CD4-positive, alpha-beta T cell treated with Interleukin-15 for 1 hour (primary cell): ENCODE measurements around the gene IGSF9B.

Experiments
- DNase-seq: peaks from one replicate; pipeline ENCODE4 v3.0.0-alpha.2; 2020

Gene IGSF9B

DNA sequence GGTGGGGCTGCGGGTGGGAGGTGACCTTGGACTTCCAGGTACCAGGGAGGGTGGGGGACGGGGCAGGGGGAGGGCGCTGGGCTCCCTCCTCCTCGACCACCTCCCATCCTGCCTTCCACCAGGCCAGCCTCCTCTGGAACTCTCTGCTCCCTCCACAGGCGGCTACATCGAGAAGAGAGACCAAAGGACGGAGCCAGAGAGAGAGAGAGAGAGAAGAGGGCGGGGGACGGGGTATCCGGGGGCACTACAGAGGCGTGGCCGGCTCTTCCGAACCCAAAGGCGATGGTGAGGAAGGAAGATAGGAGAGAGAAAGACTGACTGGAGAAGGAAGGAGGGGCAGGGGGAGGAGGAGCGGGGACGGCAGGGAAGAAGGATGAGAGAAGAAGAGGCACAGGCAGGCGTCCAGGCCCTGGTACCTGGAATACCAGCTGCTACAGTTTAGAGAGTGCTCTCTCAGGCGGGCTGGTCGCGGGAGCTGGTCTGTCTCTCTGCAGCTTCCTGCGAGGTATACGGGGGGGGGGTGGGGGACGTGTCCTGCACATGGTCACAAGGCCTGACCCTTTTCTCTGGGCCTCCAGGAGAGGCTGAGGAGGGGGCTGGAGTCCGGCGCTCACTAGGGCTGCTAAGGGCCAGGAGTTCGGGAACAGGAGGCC is 38.0 kb downstream of the IGSF9B start:
- no peak for DNase-seq

DNA sequence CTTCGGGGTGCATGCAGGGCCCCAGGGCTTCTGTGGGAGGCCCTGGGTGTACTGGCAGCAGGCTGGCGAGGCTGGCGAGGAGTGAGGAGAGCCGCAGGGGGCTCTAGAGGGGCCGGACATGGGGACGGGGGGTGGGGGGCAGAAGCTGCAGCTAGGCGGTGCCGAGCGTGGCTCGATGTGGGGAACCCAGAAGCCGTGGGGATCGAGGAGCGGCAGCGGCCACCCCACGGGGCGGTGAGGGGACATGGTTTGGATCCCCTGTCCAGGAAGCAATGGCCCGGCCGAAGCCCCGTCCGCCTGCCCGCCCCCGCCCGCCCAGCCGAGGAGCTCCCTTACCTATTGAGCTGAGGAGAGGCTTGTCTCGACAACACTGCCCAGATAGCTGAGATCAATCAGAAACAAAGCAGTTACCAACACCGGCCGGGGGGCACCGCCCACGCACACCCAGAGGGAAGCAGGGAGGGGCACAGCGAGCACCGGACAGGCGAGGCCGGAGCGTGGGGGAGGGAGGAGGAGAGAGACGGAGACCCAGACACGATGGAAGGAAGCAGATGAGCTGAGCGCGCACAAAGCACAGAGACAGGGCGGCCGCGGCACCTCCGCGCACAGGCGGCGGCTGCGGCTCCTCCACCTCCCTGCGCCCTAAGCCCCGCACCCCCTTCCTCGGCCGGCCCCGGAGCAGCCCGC is 38.7 kb downstream of the IGSF9B start:
- DNase-seq = no peak

DNA sequence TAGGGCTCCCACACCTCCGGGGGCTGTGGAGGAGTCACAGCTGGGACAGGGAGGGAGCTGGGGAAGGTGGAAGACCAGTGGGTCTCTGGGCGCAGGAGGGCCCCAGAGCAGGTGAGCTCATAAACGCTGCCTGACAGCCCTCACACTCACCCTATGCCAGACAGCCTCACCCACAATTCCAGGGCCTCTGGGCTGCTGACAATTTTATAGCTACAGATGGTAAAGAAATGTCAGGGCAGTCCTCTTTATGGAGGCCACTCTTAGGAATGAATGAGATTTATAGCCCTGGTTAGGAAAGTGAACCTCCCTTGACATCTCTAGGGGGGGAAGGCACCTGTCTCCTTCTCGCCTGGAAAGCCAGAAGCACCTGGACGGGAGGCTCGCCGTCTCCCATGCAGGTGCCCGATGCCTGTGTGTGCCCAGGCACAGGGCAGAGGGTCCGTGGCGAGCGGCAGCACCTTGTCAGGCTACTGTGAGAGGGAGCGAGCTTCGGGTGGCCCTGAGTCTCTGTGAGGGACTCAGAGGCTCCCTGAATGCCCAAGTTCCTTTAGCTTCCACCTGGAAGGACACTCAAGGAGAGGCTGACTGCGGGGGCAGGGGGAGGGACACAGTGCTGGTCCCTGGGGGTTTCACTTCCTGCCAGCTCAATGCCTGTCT is 39.9 kb downstream of the IGSF9B start:
- no peak for DNase-seq

DNA sequence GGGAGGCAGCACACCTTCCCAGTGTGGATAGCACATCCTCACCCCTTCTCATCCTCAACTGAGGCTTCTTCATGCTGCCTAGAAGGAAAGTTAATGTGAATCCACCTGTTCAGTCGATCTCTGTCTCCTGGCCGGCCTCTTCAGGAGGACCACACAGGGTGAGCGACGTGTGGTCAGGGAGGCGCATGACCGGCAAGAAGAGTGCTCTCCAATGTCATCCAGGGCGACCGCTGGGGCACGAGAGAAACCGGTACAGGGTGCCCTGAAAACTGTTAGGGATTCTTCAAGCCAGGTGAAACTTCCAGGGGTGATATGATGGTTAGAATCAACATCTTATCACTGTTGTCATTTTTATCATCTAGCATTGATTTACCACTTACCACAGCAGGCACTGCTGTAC is 43.0 kb downstream of the IGSF9B start:
- DNase-seq = no peak

DNA sequence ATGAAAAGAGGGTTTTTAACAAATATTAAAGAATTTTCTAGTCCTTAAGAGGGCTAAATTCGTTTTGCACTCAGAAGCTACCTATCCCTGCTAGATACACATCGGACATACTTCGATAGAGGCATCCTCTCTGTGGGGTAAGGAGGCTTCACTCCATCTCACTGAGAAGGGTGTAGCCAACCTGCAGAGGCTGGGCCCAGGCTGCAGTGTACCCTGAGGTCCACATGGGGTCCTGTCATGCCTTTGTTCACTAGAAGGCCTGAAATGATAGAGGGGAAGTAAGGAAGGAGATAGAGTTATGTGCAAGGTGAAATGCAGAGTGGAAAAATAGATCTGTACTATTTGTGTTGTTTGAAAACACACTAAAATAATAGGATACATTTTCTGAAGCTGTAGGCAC is 45.6 kb downstream of the IGSF9B start:
- DNase-seq = no peak

DNA sequence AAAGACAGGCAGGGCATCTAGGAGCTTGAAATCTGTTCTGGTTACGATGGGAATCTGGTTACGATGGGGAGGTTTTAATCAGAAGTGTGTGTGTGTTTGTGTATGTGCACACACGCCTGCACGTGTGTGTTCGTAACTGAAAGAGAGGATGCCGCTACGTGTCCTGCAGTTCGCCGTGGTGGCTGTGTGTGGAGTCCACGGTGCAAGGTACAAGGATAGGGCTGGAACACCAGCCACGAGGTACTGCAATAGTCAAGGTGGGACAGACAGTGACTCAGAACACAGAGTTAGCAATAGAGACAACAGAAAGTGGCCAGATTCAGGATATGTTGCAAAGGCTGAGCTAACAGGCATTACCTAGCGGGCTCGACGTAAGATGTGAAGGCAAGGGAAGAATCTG is 46.7 kb downstream of the IGSF9B start:
- no peak for DNase-seq

DNA sequence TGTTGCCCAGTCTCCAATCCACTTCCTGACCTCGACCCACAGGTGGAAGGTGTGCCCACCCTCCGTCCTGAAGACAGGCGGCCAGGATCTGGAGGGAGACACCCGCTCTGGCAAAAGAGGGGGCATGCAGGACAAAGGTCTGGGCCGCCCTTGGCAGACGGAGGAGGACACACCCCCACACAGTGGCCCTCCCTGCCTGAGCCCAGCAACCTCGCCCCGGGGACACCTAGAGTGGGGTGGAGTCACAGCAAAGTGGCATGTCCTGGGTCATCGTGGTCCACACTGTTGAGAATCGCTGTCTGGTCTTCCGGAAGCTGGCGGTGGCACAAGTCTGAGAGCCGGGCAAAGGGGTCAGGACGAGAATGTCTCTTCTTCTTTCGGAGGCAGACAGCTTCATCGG is 47.9 kb downstream of the IGSF9B start:
- DNase-seq = no peak

DNA sequence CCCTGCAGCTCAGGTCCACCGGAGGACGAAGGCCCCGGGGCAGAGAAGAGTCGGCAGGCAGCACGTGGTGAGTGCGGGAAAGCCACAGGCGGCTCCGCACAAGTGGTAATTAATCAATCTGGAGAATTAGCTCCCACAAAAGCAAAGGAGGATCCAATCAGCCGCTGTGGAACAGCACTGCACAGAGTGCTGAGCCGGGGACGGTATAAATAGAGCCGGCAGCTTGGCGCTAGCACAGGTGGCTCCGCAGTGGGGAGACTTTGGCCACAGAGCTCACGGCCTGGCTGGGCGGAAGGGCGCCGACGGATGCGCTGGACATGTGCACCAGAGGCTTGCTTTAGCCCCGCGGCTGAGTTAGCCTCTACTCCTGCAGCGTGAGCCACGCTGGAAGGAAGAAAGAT is 48.9 kb downstream of the IGSF9B start:
- no peak for DNase-seq

DNA sequence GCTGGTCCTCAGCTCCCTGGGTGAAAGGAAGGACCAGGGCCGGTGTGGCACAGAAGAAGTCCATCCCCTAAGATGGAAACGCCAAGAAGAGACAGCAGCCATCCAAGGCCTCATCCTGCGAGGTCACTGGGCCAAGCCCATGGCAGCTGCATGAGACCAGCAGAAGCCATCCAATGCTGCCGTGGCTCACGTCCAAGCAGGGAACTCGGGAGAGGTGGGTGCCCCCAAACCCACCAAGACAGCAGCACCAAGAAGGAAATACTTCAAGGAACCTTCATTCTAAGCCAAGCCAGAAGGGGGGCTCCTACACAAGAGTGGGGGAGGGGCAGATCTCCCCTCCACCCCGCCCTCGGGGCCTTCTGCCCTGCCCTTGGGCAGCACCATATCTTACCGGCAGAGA is 49.6 kb downstream of the IGSF9B start:
- no peak for DNase-seq

DNA sequence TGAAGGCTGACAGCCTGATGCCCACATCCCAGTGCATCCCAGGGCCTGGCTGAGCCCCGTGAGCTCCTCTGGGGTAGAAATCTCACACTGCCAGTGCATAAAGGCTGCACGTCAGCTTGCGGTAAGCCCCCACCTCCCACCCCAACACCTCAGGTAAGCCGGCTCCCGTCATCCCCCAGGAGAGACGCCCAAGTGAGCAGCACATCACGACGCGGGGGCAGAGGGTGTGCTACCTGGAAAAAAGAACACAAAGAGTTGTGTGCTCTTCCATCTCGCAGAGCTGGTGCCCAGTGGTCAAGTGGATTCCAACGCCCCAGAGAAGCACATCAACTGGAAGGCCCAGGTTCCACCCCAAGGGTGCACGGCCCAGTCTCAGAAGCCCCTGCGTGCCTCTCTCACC is 50.0 kb downstream of the IGSF9B start:
- no peak for DNase-seq

DNA sequence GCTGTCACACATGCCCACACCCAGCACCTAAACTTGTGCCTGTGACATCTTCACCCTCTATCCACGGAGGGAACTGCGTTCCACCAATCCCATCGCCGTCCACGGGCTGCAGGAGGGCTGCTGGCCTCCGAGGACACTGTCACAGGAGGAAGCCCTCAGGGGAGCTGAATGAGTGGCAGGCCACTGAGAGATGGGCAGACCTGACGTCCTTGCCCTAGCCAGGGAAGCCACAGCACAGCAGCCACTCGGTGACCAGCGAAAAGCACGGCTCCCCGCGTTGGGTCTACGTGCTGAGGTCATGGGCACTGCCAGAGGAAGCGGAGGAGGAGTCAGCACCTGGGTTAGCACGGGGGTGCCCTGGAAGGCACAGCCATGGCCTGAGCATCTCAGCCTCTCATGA is 50.5 kb downstream of the IGSF9B start:
- DNase-seq = no peak

DNA sequence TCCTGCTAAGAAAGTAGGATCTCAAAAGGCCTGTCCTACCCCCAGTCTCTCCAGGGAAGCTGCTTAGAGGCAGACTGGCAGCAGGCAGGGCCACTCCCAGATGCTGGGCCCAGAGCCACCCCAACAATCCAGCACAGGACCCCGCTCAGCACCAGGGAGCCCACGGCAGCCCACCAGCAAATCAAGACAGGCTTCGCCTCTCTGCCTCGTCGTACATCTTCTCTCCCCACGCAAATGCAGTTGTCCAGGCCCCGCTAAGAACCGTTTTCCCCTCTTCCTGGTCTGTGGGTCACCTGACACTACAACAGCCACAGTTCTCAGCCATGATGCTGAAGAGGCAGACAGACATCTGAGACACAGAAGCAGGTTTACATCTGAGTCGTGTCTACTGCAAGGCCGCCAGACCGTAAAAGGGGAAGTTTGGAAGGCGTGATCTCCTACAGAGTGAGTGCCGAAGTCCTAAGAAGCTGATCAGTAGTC is 51.1 kb downstream of the IGSF9B start:
- DNase-seq = no peak

DNA sequence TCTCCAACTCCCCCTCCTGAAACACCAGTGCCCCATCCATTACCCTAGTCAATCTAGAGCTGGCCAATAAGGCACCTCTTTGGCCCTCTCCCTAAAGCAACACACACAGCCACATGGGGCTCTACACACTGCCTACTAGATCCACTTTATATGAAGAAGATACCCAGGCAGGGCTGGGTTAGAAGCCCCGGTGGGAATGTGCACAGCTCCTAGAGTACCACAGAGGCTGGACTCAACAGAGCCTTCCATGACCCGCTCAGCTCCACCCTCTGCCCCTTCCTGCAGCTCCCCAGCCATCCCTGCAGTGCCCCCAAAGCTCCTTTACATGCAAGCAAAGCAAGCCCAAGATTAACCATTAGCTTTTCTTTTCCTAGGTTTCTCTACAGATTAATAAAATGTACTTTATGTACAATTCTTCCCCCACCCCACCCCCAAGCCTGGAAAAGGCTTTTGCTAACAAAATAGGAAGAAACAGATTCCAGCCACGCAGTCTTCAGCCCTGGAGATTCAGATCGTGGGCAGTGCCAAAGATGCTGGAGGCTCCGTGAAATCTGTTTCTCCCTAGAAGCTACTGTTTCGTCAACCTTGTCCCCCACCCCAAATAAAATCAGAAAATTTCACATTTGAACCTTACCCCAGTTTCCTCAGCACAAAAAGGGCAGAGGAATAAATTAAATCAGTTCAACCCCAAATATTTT is 51.8 kb downstream of the IGSF9B start:
- no peak for DNase-seq

DNA sequence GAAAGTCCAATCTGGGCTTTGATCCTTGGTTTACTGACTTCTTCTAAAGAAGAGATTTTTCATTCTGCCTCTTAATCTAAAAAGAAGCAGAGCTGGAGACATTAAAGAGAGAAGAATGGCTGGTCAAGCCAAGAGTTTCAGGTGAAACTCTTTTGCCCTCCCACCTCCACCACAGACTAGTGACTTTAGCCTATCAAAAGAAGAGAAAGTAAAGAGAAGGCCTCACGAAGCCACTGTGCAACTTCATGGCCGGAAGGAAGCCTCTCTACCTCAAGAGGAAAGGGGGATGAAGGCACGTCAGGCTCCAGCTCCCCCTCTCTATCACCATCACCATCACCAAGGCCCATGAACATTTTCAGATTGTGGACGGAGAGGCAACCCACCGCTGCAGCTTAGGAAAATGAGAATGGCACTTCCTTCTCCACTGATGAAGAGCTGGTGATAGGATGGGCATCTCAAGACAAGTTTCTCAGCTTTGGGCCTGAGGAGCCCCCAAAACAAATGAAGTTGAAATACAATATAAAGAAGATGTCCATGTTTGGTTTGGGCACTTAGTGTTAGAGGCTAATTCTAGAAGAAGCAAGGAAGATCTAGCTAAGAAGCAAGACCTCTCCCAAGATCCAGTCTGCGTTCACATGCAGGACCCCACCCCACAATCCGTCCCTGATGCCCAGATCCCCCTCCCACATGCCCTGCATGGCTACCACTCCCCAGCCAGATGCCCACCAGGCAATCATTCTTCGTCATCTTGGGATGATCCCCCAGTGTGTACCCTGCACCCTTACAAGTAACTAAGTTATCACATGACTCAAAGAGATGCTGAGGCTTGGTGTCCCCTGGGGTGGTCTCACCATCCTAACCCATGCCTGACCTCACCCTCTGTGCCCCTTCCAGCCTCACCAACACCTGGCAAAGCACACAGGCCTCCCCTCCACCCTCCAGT is 52.6 kb downstream of the IGSF9B start:
- no peak for DNase-seq

DNA sequence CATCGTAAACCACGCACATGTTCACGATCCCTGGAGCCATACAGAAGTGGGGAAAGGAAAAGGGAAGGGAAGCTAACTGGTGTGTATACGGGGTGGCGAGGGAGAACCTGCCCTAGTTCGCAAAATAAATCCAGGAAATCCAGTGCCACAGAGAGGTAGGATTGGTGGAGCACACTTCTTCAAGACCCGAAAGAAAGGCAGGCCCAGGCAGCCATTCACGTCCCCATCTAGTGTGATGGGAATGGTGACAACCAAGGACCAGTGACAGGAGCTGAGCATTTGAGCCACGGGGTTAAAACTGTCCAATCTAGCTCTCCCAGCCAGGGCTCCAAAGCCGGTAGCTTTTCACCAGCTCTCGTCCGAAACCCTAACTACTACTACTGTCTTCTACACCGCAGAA is 53.7 kb downstream of the IGSF9B start:
- no peak for DNase-seq

DNA sequence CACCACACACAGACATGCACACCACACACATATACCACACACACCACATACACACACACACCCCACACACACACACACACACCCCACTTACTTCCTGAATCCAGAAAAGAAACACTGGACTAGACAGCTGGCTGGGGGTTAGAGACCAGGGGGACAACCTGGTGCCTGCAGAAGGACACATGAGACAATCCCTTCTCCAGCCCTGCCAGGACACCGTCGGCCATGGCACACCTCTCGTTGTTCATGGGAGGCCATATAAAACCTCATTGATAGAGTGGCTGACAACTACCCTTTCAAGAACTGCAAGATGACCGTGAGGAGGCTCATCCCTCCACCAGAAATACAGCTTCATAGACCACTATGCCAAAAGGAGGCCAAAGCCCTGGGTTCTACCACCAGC is 54.3 kb downstream of the IGSF9B start:
- DNase-seq = no peak

DNA sequence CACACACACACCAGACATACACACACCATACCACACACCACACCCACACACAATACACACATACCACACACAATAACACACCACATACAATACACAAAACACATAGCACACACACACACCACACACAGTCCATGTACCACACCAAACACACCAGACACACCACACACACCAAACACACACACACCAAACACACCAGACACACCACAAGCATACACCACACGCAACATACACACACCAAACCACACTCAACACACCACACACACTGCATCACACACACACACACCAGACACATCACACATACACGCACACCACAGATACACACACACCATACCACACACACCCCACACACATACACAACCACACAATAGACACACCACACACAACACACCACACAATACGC is 54.8 kb downstream of the IGSF9B start:
- DNase-seq = no peak

DNA sequence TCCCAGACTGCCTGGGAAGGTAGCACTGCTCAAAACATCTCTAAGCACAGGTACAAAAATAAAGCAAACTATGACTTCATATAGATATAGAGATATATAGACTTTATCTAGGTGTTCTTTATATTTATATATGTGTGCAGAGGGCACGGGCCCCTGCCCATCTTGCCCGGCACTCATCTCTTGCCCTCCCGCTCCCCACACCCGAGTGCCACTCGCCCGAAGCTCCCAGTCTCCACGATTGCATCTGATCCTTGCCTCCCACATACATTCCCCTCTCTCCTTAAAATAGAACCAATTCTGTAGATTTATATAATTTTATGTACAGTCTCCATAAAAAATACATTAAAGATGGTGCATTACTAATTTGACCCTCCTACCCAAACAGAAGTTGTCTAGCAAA is 55.5 kb downstream of the IGSF9B start:
- DNase-seq = no peak

DNA sequence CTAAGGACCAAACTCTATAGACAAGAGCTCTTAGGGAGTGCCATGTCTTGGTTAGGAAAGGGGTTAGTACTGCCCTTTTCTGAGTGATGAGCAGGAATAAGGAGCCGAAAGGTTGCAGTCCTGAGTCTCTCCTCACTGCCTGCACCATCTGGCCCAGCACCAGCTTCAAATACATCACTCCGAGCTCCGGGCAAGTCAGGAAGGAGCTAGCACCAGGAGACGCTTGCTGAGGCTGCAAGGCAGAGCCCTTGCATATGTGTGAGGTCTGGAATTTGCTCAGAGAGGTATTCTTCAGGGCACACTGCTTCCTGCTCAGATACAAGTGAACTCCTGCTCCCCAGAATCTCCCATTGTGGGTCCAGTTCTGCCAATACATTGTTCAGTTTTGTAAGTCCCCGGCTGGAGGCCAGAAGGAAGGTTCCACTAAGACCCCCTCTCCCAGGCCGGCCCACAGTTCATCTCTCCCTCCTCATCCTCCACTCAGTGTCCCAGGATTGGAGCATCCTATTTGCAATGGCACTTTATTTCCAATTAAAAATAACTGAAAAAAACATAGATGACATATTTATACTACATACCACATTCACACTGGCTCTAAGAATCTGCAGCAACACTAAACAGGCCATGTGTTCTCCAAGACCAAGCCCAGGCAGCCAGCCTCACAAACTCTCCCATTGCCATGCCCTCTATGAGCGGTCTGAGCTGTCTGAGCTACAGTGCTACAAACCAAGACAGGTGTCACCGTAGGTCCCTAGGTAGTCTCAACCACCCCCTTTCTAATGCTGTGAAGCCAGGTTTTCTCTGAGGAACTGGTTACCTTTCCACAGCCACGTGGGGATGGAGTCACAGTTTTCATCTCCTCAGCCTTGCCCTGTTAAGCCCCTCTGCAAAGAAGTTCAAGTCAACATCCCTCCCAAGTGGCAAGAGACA is 56.3 kb downstream of the IGSF9B start:
- DNase-seq = no peak

DNA sequence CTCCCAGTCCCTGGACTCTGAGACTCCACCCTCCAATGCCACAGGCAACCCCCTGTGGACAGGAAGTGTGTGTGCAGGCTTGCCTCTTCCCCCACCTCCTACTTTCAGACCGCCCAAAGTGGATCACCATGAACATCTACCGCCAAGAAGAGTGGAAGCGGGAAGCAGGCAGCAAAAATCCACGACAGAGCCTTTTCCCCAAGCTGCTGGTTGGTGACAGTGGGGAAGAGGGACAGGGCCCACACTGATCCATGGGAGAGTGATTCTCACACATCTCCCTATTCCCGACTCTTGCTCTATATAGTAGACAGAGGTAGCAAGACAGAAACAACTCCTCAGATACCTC is 58.0 kb downstream of the IGSF9B start:
- DNase-seq = no peak

DNA sequence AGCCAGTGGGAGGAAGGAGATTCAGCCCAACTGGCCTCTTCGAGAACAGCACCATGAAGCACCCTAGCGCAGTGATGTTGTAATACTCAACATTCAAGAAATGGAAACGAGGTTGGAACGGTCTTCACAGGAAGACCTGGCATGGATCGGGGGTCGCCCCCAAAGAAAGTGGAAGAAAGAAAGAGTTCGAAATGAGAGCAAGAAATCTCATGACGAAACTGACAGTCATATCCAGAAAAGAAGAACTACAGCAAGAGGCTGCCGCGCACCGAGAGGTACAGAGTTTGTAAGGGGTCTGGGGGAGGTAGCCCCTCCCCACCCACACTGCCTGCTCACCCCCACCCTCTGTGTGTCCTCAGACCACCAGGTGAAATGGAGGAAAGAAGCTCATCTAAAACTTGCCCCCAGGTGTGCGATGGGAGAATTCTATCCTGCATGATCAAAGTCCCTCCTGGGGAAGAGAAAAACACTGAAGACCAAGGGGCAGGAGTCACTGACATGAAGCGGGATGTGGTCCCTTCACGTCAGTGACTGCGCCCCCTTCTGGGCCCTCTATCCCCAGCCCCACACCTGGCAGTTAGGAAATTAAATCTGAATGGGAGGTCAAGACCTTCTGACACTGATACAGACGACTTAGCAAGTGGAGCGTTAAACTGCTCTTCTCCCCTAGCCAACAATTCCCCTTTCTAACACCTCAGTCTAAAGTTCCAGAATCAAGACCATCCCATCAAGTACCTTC is 58.6 kb downstream of the IGSF9B start:
- DNase-seq = no peak
